SH-SY5Y (cell line): ENCODE measurements around the gene TBCD.

Experiments
- GATA2 ChIP-seq: IDR thresholded peaks from 2 replicates; pipeline ENCODE4 v1.6.1; 2011; ENCODE audit warnings: mild to moderate bottlenecking, low read depth, low read length
- GATA3 ChIP-seq: IDR thresholded peaks from 2 replicates; pipeline ENCODE4 v1.6.1; 2011; ENCODE audit warnings: low read depth, mild to moderate bottlenecking, low read length, moderate library complexity

Gene TBCD

DNA sequence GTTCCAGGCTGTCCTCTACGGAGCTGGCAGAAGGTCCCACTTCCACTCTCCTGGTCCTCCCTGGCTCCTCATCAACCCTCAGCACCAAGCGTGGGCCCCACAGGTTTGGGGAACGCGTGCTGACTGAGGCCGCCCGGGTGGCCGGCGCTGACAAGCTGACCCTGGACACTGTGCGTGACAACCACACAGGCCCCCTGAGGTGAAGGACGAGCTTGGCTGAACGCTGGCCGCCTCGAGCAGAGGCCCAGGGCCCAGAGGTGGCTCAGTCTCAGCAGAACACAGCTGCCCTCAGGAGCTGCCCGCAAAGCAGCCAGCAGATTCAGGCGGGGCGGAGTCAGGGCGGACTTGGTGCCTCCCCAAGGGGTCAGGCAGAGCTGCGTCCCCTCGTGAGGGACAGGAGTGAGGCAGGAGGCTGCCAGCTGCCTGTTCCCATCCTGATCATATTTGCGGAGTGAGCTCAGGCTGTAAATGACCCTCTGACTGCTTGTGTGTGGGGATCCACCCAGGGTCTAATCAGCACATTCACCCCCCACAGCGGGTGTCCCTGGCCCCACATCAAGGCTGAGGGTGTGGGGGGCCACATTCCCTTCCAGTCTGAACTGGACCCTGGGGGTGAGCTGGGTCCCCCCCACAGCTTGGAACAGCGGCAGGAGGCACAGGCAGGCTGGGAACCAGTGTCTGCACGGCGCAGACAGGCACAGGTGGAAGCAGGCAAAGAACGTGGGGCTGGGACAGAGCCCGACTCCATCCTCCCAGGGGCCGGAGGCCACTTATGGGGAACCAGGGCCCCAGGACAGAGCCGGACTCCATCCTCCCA lies 222.5 kb downstream of the TBCD start:
- TF ChIP-seq GATA2: no peak
- no peak for TF ChIP-seq GATA3

- TF ChIP-seq GATA3: no peak
- TF ChIP-seq GATA2: no peak
Measured at GRCh38 chr17:82976982-82977488, 225.2 kb downstream of the TBCD start.

DNA sequence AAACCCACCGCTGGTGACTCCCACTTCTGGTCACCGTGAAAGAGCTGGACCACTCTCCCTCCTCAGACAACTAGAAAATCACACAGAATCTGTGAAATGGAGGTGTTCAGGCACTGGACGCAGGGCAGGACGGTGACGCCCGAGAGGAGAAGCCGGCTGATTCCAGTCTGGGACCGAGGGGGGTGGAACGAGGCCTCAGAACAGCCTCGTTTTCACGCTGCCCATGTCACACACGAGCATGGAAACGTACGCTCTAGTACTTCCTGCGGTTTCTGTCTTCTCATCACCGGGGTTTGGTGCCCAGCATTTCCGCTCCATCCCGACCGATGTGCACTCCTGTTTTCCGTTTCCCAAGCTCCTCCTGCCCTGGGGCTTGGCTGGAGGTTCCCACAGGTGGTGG lies 225.7 kb downstream of the TBCD start:
- TF ChIP-seq GATA3 (no peak), GATA2 (no peak)

- TF ChIP-seq GATA2 (no peak), GATA3 (no peak)
Measured at GRCh38 chr17:82978765-82979349, 227.0 kb downstream of the TBCD start.

DNA sequence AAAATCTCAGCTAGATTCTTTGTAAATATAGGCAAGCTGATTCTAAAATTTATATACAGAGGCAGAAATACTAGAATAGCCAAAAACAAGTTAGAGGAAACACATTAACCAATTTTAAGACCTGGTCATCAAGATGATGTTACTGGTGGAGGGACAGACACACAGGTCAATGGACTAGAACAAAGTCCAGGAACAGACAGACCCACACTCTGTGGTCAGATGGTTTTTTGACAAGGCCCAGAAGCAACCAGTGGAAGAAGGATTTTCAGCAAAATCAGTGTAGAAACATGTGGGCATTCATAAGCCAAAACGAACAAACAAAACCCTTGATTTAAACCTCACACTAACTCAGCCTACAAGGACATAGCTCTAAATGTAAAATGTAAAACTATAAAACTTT lies 227.9 kb downstream of the TBCD start:
- no peak for TF ChIP-seq GATA3
- TF ChIP-seq GATA2: no peak

- no peak for TF ChIP-seq GATA3
- no peak for TF ChIP-seq GATA2
Measured at GRCh38 chr17:82980632-82981031, 228.8 kb downstream of the TBCD start.

DNA sequence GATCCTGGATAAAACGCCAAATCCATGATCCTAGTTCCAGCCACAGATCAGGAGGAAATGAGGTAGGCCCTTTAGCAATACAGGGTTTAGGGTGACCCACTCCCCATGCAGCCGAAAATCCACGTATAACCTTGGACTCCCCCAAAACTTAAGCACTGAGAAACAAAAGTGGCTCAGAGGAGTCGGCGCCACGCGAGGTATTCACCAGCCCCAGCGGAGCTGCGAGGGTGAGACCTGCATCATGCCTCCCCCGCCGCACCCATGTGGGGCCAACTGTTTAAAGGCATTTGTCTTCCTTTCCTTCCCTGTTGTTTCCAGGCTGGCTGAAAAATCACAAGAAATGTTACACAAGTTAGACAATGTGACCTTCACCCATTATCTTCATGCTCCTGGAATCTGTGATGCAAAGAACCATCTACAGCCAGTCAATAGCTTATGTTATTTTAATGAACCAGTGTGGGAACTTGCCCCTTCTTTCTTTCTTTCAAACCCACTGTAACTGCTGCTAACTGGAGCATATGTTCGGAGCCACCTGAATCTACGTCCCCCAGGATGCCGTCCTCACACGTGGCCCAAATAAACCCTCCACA lies 229.4 kb downstream of the TBCD start:
- no peak for TF ChIP-seq GATA3

GRCh38 chr17:82983510-82984248 lies 231.8 kb downstream of the TBCD start:
- no peak for TF ChIP-seq GATA3
- no peak for TF ChIP-seq GATA2

GRCh38 chr17:82984751-82985427 lies 233.0 kb downstream of the TBCD start:
- no peak for TF ChIP-seq GATA3
- no peak for TF ChIP-seq GATA2

GRCh38 chr17:82985428-82985805 lies 233.6 kb downstream of the TBCD start:
- TF ChIP-seq GATA2: no peak
- no peak for TF ChIP-seq GATA3

DNA sequence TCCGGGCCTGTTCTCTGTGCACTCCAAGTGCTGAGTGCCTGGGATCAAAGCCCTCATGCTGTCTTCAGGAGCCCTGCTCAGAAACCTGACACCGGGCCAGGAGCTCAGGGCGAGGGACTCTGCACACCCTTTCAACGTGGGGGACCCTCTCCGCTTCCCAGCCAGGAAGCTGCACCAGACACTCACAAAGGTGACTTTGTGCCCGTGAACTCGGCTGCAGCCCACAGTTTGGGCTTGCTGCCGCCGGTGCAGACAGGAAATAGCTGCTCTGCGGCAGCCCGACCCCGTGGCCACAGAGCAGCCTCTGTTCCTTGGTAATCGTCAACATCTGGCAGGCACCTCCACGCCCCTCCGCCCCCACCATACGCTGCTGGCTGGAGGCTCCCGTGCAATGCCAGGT lies 234.1 kb downstream of the TBCD start:
- no peak for TF ChIP-seq GATA2
- TF ChIP-seq GATA3: no peak

- TF ChIP-seq GATA3: no peak
- no peak for TF ChIP-seq GATA2
Measured at GRCh38 chr17:82989881-82990280, 238.0 kb downstream of the TBCD start.

DNA sequence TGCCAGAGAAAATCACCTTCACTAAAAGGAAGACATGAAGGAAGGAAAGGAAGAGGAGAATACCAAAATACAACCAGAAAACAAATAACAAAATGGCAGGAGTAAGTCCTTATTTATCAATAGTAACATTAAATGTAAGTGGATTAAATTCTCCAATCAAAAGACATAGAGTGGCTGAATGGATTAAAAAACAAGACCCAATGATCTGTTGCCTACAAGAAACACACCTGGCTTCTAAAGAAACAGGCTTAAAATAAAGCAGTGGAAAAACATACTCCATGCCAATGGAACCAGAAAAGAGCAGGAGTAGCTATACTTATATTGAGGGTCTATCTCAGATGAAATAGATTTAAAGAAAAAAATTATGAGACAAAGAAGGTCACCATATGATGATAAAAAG lies 241.1 kb downstream of the TBCD start:
- no peak for TF ChIP-seq GATA3
- no peak for TF ChIP-seq GATA2
